Measurements from ENCODE around the gene C5orf34.

DNA sequence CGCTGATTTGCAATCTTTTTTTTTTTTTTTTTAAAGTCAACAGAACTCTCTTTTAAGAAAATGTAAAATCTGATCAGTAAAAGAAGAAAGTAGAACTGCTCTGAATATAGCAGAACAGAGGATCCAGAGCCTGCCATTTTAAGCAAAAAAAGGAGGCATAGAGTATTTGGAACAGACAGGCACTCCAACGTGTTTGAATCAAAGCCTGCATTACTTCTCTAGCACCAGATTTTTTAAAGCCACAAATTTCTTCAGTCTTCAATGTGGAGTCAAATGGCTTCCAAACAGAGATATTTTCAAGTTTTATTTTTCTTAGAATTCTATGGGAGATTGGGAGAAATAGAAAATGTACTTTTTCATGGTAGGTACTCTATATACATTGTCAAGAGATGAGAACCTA is 36.8 kb upstream of the C5orf34 start:
- TF ChIP-seq EP300 (IDR thresholded peaks at IDR 0.05; ENCODE audit: borderline replicate concordance in 1 of 2, low read depth in 1 of 2, low read length in 1 of 2) (no peak), YY1 (IDR thresholded peaks at IDR 0.05; ENCODE audit: low read depth) (no peak), CTCF (IDR thresholded peaks at IDR 0.05) (no peak), ZBTB33 (IDR thresholded peaks at IDR 0.05; ENCODE audit: borderline replicate concordance, low read depth) (no peak), RCOR1 (IDR thresholded peaks at IDR 0.05; ENCODE audit: low read length) (no peak)
